Measurements from ENCODE around the gene RAD50. TPM values are rescaled to one million over a fixed set of nuclear protein-coding genes. Genes with fewer than 3 reads are reported as not detected.
"Not testable (repeated sequence)": the region's sequence is repeated elsewhere in the genome, so short reads cannot be mapped to it uniquely, and the experiment has no call there.

The RAD50 gene
- total RNA-seq, 1 experiment from 2014 or later, result 25.2 TPM

DNA sequence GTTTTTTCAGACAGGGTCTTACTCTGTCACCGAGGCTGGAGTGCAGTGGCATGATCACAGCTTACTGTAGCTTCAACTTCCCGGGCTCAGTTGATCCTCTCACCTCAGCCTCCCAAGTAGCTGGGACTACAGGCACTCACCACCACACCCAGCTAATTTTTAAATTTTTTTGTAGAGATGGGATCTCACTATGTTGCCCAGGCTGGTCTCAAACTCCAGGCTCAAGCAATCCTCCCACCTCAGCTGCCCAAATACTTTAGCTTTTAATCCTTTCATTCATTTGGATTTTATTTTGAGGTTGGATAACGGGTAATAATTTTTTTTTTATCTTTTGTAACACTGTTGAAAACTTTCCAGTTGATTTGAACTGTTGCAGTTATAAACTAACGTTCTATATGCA is 76.8 kb downstream of the RAD50 start:
- DNase-seq (ENCODE audit: low read depth), result not testable (repeated sequence)

DNA sequence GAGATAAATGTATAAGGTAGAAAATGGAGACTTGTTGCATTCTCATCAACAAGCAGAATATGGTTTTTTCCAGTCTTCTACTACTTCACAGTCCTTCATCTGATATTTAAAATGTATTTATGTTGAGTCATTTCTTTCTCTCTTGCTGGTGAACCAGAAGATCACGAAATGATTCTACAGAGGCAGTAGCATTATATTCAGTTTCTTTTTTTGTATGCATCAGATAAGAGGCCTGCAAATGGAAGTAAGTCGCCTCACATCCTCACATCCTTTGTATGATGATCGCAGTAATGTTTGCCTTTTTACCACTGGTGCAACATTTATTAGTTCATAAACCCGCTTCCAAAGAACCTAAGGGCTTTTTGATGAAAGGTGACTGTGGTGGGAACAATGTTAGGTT is 79.1 kb downstream of the RAD50 start:
- DNase-seq (ENCODE audit: low read depth), result no peak

DNA sequence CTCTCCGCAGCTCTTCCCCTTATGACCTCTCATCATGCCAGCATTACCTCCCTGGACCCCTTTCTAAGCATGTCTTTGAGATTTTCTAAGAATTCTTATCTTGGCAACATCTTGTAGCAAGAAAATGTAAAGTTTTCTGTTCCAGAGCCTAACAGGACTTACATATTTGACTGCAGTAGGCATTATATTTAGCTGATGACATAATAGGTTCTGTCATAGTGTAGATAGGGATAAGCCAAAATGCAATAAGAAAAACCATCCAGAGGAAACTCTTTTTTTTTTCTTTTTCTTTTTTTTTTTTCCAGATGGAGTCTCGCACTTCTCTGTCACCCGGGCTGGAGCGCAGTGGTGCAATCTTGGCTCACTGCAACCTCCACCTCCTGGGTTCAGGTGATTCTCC is 80.5 kb downstream of the RAD50 start:
- DNase-seq (ENCODE audit: low read depth), result no peak

DNA sequence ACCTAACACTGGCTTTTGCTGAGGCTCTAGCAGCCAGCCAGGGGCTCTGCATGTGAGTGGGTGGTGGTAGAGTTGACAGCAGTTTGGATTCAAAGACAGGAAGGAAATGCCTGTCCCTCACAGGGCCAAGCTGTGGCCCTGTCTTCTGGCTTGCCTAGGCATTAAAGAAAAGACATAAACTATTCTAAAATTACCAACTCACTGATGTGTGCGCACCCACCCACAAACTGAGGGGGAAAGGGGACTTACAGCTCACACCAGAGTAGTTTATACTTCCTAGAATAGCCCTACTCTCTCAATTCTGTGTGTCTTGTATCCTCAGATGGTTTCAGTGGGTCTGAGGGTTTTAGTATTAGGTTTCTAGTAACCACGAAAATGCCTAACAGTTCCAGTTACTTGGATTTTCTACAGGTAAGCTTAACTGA is 82.9 kb downstream of the RAD50 start:
- DNase-seq (ENCODE audit: low read depth), result no peak

DNA sequence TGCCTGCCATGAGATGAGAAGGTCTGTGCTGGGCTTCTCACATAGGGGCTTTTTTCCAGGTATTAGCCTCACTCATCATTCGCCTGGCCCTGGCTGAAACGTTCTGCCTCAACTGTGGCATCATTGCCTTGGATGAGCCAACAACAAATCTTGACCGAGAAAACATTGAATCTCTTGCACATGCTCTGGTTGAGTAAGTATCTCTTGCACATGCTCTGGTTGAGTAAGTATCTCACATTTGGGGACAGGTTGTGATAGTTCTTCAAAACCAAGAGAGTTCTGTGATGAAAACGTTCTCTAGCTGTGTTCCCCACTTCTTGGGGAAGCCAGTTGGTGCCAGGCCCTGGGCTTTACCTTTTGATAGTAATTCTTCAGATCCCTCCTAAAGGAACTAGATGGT is 83.8 kb downstream of the RAD50 start:
- no peak for DNase-seq (ENCODE audit: low read depth)

DNA sequence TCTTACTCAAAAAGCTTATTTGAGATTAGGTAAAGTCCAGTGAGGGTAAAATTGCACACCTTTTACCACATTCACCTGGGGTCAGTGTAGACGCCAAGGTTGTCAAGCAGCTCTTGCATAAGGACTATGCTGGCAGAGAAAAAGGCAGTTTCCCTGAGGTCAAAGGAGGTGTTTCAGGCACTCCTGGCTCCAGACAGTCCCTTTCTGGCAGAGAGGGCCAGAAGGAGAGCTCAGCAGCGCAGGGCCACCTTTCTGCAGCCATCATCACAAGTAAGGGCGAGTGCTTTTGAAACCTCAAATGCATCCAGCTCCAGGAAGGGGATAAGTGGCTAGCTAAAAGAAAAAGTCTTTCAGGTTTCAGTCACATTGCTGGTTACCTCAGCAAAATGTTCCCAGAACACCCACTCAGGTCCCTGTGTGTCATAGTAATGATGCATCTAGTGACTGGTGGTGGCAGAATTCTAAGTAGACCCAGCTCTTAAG is 84.5 kb downstream of the RAD50 start:
- no peak for DNase-seq (ENCODE audit: low read depth)

DNA sequence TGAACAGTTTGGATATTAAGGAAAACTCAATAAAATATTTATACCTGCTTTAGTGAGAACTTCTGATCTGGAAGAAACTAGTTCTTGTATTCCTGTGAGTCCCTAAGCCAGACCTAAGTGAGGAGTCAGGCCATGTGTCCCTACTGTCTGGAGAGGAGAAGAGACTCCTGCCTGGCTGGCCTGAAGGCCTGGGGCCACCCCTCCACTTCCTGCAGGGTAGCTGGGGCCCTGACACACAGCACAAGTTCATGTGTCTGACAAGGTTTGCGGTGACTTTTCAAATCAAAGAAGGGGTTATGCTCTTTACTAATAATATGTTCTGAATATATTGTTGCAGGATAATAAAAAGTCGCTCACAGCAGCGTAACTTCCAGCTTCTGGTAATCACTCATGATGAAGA is 85.1 kb downstream of the RAD50 start:
- DNase-seq (ENCODE audit: low read depth), result no peak

DNA sequence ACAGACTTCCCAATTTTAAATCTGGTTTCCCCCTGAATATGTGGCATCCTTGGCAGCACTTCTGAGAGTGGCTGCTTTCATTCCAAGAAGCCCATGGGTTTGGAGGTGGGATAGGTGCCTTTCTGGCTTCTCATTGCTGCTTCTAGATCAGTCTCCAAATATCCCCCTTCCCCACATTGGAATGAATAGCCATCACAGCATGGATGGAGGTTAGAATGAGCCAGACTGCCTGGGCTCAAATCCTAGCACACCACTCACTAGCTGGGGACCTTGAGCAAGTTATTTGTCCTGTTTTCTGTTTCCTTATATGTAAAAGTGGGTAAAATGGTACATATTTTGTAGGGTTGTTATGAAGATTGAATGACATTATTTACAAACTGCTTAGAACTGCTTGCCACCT is 87.4 kb downstream of the RAD50 start:
- no peak for DNase-seq (ENCODE audit: low read depth)

DNA sequence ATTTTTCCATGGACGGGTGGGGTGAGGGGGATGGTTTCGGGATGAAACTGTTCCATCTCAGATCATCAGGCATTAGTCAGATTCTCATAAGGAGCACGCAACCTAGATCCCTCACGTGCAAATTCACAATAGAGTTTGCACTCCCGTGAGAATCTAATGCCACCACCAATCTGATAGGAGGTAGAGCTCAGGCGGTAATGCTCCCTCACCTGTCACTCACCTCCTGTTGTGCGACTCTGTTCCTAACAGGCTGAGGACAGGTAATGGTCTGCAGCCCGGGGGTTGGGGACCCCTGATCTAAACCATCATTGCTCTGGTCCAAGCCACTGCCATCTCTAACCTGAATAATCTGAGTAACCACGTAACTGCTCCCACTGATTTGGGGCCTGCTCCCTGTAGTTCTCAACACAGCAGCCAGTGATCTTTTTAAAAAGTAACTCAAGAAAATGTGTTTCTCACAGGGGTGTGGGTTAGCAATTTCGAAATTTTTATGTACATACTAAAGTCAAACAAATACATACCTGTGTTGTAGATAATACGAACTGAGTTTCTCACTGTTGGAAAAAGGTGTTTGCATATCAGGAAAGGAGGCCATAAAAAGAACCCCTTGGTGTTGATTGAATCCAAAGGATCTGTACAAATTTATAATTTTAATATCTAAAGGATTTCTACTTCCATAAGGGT is 89.9 kb downstream of the RAD50 start:
- DNase-seq (ENCODE audit: low read depth), result no peak

DNA sequence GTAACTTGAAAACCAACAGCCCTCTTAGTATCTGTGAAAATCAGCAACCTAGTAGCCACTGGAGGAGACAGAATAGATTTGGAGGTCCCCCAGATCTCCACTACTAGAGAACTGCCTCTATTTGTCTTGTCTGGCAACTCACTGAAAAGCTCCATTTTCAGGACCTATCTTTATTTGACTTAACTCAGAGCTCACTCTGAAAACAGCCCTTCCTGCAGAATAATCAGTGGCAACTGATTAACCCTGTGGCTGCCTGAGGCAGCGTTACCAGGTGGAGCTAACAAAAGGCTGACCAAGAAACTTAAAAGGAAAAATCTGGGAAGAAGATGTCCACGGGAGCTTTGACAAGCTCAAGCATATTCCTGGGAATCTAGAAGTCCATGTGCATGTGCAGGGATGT is 90.7 kb downstream of the RAD50 start:
- DNase-seq (ENCODE audit: low read depth), result no peak

DNA sequence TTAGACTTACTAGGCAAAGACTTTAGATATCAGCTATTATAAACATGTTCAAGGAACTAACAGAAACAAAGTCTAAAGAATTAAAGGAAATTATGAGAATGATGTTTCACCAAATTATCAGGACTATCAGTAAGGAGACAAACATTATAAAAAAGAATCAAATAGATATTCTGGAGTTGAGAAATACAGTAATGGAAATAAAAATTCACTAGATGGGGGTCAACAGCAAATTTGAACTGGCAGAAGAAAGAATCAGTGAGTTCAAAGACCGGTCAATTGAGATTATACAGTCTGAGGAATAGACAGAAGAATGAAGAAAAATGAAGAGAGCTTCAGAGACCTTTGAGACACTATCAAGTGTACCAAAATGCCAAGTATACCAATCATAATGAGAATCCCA is 91.6 kb downstream of the RAD50 start:
- no peak for DNase-seq (ENCODE audit: low read depth)

DNA sequence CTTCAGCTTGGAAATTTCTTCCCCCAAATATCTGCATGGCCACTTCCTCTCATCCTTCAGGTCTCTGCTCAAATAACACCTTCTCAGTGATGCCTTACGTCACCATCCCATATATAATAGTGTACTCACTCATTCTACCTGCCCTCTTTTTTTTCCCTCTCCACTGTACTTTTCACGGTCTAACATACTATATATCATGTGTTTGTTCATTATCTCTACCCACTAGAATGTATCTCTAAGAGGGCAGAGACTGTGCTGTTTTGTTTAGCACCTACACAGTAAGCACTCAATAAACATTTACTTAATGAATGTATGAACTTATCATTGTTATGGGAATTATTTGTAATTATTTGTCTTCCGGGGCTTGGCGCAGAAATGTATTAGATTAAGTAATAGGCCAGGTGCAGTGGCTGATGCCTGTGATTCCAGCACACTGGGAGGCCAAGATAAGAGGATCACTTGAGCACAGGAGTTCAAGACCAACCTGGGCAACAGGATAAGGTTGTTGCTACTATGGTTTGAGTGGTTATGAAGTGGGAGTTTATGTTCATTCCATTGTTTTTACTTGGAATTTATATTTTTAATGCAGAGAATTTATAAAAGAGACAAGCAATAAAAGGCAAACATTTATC is 95.2 kb downstream of the RAD50 start:
- DNase-seq (ENCODE audit: low read depth), result no peak

DNA sequence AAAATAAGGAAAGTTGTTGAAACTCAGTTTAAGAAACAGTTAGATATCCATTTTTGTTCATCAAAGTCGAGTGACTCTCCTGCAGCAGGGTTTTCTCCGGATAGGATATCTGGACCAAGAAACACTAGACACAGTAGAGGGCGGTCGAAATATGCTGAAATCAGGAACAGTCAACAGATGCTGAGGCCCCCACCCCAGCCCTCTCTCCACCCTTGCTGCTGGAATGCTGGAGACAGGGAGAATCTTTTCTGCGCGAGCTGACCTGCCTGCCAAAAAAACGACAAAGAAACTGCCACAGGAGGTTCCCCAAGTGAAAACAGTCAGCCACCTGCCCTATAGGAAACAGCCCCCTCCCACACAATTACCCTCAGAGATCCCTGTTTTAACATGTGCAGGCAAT is 96.9 kb downstream of the RAD50 start:
- DNase-seq (ENCODE audit: low read depth), result no peak

DNA sequence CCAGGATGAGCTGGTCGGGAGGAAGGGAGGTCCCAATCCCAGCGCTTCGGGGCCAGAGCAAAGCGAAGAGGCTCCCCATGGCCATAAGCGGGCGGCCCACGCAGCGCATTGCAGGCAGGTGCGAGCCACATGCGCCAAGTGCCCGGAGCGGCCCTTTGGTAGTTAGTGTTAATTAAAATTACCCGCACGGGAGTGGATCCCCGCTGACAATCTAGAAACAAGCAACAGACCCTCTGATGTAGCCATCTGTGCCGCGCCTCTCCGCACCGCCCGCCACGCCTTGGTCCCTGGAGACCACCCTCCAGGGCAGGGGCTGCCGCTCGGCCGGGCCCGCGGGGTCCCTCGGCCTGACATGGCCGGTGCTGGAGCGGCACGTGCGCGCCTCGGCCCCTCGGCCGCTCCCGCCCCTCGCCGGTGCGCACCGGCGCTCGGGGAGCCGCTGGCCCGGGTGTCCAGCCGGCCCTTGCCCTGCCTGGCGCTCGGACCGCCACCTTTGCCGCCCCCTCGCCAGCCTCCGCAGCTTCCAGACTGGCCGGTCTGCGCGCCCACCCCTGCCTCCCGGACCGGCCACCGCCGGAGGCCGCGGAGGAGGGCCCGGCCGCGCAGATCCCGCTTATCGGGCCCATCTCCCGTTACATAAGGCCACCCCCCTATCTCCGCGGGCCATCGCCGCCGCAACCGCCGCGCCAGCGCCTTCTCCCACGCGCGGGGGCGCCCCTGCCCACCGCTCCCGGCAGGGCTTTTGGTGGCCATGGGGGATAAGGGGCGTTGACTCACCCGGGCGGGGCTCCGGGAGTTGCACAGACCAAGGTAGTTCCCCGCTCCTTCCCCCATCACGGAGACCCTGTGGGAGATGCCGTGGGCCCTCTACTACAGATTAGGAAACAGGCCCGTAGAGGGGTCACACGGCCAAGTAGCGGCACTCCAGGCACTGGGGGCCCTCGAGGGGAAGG is 99.3 kb downstream of the RAD50 start:
- peak; percentile 9 for DNase-seq (ENCODE audit: low read depth)

DNA sequence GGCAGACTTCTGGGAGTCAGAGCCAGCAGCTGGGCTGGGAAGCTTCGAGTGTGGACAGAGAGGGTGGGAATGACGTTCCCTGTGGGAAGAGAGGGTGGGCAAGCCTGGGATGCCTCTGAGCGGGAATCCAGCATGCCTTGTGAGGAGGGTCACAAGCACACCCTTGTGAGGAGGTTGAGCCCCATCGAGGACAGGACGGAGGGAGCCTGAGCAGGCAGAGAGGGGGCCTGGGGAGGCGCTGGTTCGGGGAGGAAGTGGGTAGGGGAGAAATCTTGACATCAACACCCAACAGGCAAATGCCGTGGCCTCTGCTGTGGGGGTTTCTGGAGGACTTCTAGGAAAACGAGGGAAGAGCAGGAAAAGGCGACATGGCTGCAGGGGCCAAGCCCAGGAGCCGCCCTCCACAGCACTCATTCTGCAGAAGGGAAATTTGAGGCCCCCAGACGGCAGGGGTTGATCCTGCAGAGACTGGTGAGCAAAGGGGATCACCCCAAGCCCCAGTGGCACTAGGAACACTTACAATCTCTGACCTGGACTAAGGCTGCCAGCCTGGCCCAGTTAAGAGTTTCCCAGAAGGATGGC is 100.1 kb downstream of the RAD50 start:
- no peak for DNase-seq (ENCODE audit: low read depth)

DNA sequence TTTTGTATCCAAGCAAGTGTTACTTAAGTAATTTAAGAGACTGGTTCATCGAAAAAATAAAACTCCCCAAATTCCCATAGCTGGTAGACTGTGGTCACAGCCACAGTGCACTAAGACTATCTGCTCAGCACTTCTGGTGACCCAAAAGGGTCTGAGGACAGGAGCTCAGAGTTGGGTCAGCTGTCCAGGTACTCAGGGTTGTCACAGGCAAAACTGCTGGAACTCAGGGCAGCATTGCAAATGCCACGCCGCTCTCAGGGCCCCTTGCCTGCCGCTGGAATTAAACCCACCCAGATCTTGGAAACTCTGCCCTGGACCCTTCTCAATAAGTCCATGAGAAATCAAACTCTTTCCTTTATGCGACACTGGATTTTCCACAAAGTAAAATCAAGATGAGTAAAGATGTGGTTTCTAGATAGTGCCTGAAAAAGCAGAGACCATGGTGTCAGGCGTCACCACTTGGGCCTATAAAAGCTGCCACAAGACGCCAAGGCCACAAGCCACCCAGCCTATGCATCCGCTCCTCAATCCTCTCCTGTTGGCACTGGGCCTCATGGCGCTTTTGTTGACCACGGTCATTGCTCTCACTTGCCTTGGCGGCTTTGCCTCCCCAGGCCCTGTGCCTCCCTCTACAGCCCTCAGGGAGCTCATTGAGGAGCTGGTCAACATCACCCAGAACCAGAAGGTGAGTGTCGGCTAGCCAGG is 101.1 kb downstream of the RAD50 start, which contains the start of gene IL13:
Gene IL13 (plus strand): TSS at position 498 of the 705 bp plus-strand sequence. CDS start 14 bp downstream, at position 512.
- peak; percentile 8 for DNase-seq (ENCODE audit: low read depth)

DNA sequence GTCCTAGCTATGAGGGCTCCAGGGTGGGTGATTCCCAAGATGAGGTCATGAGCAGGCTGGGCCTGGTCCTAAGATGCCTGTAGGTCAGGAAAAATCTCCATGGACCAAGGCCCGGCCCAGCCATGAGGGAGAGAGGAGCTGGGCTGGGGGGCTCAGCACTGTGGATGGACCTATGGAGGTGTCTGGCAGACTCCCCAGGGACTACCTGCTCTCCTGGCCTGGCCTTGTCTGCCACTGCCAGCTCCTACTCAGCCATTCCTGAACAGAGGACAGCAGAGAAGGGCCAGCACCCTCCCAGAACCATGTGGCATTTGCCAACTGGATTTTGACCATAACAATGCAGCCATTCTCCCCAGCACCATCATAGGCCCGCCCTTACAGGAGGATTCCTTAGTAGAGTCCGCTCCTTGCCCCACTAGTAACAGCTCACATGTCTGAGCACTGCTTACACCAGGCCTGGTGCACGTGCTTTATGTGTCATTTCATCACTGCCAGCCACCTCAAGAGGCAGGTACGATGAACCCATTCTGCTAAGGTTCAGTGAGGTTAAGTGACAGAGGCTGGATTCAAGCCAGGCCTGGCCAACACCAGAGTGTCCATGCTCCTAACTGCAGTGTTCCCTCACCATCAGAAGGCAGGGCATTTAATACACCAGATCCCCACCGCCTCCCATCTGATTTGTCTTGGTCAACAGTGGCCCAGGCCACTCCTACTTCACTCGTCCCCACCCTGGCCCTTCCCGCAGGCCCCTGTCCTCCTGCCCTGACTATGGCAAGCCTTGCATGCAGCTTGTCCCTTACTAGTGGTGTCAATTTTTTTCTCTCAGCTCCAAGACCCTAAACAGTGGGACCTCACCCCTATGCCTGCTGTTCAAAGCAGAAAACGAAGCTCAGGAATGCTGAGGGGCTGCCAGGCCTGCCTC is 101.9 kb downstream of the RAD50 start:
- no peak for DNase-seq (ENCODE audit: low read depth)

DNA sequence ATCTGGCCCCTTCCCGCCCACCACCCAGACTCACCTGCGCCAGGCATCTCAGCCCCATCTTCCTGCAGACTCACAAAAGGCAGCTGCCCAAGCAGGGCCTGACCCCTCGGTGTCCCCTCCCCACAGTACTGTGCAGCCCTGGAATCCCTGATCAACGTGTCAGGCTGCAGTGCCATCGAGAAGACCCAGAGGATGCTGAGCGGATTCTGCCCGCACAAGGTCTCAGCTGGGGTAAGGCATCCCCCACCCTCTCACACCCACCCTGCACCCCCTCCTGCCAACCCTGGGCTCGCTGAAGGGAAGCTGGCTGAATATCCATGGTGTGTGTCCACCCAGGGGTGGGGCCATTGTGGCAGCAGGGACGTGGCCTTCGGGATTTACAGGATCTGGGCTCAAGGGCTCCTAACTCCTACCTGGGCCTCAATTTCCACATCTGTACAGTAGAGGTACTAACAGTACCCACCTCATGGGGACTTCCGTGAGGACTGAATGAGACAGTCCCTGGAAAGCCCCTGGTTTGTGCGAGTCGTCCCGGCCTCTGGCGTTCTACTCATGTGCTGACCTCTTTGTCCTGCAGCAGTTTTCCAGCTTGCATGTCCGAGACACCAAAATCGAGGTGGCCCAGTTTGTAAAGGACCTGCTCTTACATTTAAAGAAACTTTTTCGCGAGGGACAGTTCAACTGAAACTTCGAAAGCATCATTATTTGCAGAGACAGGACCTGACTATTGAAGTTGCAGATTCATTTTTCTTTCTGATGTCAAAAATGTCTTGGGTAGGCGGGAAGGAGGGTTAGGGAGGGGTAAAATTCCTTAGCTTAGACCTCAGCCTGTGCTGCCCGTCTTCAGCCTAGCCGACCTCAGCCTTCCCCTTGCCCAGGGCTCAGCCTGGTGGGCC is 103.1 kb downstream of the RAD50 start:
- no peak for DNase-seq (ENCODE audit: low read depth)
